HUES48 (cell line): Measurements from ENCODE around the gene POFUT1.
"Not testable (repeated sequence)": the region's sequence is repeated elsewhere in the genome, so short reads cannot be mapped to it uniquely, and the experiment has no call there.

Experiments used
- H3K27ac ChIP-seq: one replicate; pipeline ENCODE4 v1.7.0; 2013; ENCODE audit warnings: low read depth, low read length, inconsistent platforms
- H3K27me3 ChIP-seq: 2 replicates; pipeline ENCODE4 v1.6.1; 2013; ENCODE audit warnings: mild to moderate bottlenecking, low read length; ENCODE audit not compliant: control insufficient read depth, insufficient read depth
- H3K36me3 ChIP-seq: 2 replicates; pipeline ENCODE4 v1.6.1; 2013; ENCODE audit warnings: low read length; ENCODE audit not compliant: control insufficient read depth, insufficient read depth
- H3K4me1 ChIP-seq: 2 replicates; pipeline ENCODE4 v1.6.1; 2013; ENCODE audit warnings: mild to moderate bottlenecking, low read length; ENCODE audit not compliant: control insufficient read depth, insufficient read depth
- H3K4me3 ChIP-seq: 2 replicates; pipeline ENCODE4 v1.5.1; 2013; ENCODE audit warnings: mild to moderate bottlenecking, low read depth, low read length
- H3K9ac ChIP-seq: 2 replicates; pipeline ENCODE4 v1.6.1; 2013; ENCODE audit warnings: mild to moderate bottlenecking, low read depth, low read length, moderate library complexity
- H3K9me3 ChIP-seq: 2 replicates; pipeline ENCODE4 v1.6.1; 2013; ENCODE audit warnings: low read length; ENCODE audit not compliant: control insufficient read depth, insufficient read depth

The POFUT1 gene

DNA sequence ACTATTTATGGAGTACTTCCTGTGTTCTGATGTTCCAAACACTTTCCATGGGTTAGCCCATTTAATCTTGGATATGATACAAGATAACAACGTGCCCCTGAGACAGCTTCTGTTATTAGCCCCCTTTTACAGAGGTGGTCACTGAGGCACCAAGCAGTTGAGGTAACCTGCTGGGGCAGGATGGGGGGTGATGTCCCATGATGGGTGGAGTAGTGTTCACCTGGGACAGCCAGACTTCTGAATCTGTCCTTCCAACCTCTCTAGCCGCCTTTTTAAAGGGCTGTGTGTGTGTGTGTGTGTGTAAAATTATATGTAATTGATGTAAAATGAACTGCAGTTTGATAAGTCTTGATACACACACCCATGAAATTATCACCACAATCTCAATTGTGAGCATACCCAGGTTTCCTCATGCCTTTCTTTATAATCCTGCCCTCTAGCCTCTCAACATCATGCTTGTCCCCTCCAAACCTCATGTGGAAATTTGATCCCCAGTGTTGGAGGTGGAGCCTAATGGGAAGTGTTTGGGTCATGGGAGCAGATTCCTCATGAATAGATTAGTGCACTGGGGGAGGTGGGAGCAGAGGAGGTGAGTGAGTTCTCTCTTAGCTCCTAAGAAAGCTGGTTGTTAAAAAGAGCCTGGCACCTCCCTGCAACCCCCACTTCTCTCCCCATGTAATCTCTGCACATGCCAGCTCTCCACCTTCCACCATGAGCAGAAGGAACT lies 39.3 kb upstream of the POFUT1 start:
- H3K9ac ChIP-seq: no peak overlapping the region
- H3K27me3 ChIP-seq: no peaks in the 10 kb centered on the region
- H3K27ac ChIP-seq: no peak overlapping the region
- H3K36me3 ChIP-seq: peaks cover 32% of the 10 kb centered on the region
- H3K9me3 ChIP-seq: no peaks in the 10 kb centered on the region
- no peak overlapping the region for H3K4me3 ChIP-seq
- peaks cover 8% of the 10 kb centered on the region for H3K4me1 ChIP-seq

DNA sequence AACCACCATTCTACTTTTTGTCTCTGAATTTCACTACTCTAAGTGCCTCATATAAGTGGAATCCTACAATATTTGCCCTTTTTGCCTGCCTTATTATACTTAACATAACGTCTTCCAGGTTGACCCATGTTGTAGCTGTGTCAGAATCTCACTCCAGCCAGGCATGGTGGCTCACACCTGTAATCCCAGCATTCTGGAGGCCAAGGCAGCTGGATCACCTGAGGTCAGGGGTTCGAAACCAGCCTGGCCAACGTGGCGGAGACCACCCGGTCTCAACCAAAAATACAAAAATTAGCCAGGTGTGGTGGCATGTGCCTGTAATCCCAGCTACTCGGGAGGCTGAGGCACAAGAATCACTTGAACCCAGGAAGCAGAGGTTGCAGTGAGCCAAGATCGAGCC lies 30.0 kb upstream of the POFUT1 start:
- not testable (repeated sequence) for H3K9ac ChIP-seq, H3K4me3 ChIP-seq, H3K4me1 ChIP-seq, H3K36me3 ChIP-seq, H3K27me3 ChIP-seq, H3K27ac ChIP-seq, H3K9me3 ChIP-seq

GRCh38 chr20:32179515-32179914 lies 28.2 kb upstream of the POFUT1 start:
- no peaks in the 10 kb centered on the region for H3K36me3 ChIP-seq
- no peaks in the 10 kb centered on the region for H3K27me3 ChIP-seq
- no peak overlapping the region for H3K27ac ChIP-seq
- H3K9ac ChIP-seq: no peak overlapping the region
- no peak overlapping the region for H3K4me3 ChIP-seq
- no peaks in the 10 kb centered on the region for H3K4me1 ChIP-seq
- H3K9me3 ChIP-seq: no peaks in the 10 kb centered on the region

DNA sequence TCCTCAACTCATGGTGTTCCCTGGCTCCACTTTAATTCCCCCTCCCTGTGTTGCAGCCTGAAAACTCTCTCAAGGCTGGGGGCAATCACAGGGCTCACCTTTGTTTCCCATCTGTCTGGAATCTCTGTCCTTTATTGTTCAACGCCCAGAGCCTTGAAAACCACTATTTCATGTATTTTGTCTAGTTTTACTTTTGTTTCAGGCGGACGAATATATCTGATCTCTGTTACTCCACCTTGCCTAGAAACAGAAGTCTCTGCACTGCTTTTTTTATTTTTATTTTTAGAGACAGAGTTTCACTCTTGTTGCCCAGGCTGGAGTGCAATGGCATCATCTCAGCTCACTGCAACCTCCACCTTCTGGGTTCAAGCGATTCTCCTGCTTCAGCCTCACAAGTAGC lies 27.7 kb upstream of the POFUT1 start:
- no peaks in the 10 kb centered on the region for H3K36me3 ChIP-seq
- H3K4me3 ChIP-seq: no peak overlapping the region
- H3K27ac ChIP-seq: no peak overlapping the region
- no peaks in the 10 kb centered on the region for H3K9me3 ChIP-seq
- H3K4me1 ChIP-seq: no peaks in the 10 kb centered on the region
- H3K9ac ChIP-seq: no peak overlapping the region
- H3K27me3 ChIP-seq: no peaks in the 10 kb centered on the region

DNA sequence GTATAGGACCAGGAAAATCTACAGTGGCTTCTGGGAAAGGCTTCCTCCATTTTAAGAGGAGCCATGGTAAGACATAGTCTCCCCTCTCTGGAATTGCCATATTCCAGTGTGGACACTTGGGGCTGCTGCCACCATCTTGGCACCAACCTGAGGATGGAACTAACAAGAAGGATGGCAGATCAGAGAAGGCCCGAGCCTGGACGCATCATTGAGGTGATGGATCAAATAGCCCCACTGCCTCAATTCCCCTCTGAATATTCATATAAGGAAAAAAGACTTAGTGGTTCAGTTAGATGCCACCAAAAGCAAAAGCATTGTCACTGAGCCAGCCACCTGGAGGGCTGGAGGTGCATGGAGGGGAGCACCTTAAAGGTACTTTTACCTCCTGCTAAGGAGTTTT lies 26.1 kb upstream of the POFUT1 start:
- no peak overlapping the region for H3K27ac ChIP-seq
- no peak overlapping the region for H3K9ac ChIP-seq
- no peaks in the 10 kb centered on the region for H3K36me3 ChIP-seq
- H3K9me3 ChIP-seq: no peaks in the 10 kb centered on the region
- H3K4me1 ChIP-seq: no peaks in the 10 kb centered on the region
- H3K4me3 ChIP-seq: no peak overlapping the region
- no peaks in the 10 kb centered on the region for H3K27me3 ChIP-seq

- Histone ChIP-seq H3K9me3 (no peaks in the 10 kb centered on the region), H3K36me3 (no peaks in the 10 kb centered on the region), H3K4me1 (no peaks in the 10 kb centered on the region), H3K27me3 (no peaks in the 10 kb centered on the region), H3K9ac (no peak overlapping the region), H3K4me3 (no peak overlapping the region), H3K27ac (no peak overlapping the region)
Observed at GRCh38 chr20:32183947-32184635, 23.6 kb upstream of the POFUT1 start.

- Histone ChIP-seq H3K4me3 (no peak overlapping the region), H3K9me3 (no peaks in the 10 kb centered on the region), H3K36me3 (no peaks in the 10 kb centered on the region), H3K4me1 (0 out of 2 replicates have a peak, but pooled peaks cover 5% of the 10 kb centered on the region), H3K9ac (no peak overlapping the region), H3K27me3 (no peaks in the 10 kb centered on the region), H3K27ac (no peak overlapping the region)
Observed at GRCh38 chr20:32184961-32185603, 22.6 kb upstream of the POFUT1 start.

GRCh38 chr20:32186506-32186905 lies 21.2 kb upstream of the POFUT1 start:
- H3K4me1 ChIP-seq: peaks cover 12% of the 10 kb centered on the region
- H3K9ac ChIP-seq: no peak overlapping the region
- H3K9me3 ChIP-seq: no peaks in the 10 kb centered on the region

DNA sequence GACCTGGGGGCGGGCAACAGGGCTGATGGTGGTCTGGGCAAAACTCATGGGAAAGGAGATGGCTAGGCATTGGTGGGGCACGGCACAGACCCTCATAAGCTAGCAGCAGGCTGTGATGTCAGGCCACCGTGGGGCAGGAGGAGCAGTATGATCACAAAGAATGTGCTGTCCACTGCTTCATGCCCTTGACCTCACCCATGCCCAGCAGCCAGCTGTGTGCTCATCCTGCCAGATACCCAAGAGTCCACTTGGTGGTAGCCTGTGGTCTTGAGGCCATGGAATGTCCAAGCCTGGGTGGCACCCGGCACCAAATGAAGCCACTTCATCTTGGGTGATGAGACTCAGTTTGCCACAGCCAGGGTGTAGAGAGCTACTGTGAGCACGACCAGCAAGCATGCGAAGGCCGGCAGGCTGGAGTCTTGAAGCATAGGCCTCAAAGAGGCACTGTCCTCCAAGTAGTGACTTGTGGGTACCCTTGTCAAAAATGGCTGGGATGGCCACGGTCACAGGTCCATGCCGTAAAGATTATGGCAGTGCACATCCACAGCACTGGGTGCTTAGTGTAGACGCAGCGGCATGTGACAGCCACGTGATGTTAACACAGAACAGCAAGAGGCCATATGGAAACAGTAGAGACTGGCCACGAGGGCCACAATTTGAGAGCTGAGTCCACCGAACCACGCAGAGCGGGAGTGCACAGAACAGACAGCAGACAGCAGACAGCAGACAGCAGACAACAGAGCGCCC lies 19.1 kb upstream of the POFUT1 start:
- Histone ChIP-seq H3K9me3 (no peaks in the 10 kb centered on the region), H3K4me3 (no peak overlapping the region), H3K36me3 (0 out of 2 replicates have a peak, but pooled peaks cover 6% of the 10 kb centered on the region), H3K27ac (no peak overlapping the region), H3K4me1 (peaks cover 12% of the 10 kb centered on the region), H3K27me3 (no peaks in the 10 kb centered on the region), H3K9ac (no peak overlapping the region)

More at GRCh38 chr20:32186506-32186905, 21.2 kb upstream of the POFUT1 start:
- H3K36me3 ChIP-seq: no peaks in the 10 kb centered on the region
- H3K27me3 ChIP-seq: no peaks in the 10 kb centered on the region
- no peak overlapping the region for H3K27ac ChIP-seq
- H3K4me3 ChIP-seq: no peak overlapping the region

- no peaks in the 10 kb centered on the region for H3K9me3 ChIP-seq
- H3K4me1 ChIP-seq: peaks cover 12% of the 10 kb centered on the region
- H3K4me3 ChIP-seq: no peak overlapping the region
- no peaks in the 10 kb centered on the region for H3K27me3 ChIP-seq
- no peak overlapping the region for H3K9ac ChIP-seq
- no peak overlapping the region for H3K27ac ChIP-seq
- H3K36me3 ChIP-seq: peaks cover 6% of the 10 kb centered on the region; the same call in 1 of the 2 replicates
Observed at GRCh38 chr20:32189123-32189410, 18.6 kb upstream of the POFUT1 start.
